22Rv1 (cell line): ENCODE measurements around the gene SPDYE16.
"Not testable (repeated sequence)": the region's sequence is repeated elsewhere in the genome, so short reads cannot be mapped to it uniquely, and the experiment has no call there.

Experiments used
- CTCF ChIP-seq: fragments of 450-650 bp; IDR thresholded peaks from 2 replicates; pipeline ENCODE4 v1.5.1; 2017; ENCODE audit warnings: mild to moderate bottlenecking
- ZFX ChIP-seq: fragments of 450-650 bp; IDR thresholded peaks from 2 replicates; pipeline ENCODE4 v1.6.1; 2017; ENCODE audit warnings: antibody characterized with exemption, borderline replicate concordance

DNA sequence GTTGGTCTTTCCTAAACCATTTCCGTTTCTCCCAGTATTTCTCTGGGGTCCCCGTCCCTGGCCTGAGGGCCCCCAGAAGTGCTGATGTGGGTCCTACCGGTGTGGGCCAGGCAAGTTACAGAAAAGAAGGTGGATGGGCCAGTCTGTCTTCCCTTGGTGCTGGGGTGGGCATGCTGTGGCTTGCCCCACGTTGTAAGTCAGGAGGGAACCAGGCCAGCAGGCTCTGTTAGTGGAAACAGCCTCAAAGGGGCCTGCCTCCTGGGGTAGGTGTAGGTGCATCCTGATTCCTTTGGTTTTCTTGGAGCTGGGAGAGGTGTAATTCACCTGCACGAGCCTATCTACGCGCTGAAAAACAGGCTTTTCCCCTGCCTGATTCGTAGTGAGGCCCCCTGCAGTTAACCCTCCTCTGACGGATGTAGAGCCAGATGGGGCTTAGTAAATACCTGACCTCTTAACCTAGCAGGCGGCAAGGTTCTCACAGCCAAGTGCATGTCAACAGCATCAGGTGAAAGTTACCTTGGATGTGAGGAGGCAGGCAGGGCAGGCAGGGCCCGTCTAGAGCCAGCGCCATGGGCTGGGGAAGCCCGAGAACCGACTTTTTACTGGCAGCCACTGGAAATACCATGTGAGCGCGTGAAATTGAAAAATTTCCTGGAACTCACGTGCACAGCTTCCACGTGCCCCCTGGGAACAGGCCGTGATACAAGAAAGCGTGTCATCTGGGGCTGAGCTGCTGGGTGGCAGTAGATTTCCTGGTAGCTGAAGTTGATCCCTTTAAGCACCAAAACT is 57.1 kb downstream of the SPDYE16 start:
- not testable (repeated sequence) for TF ChIP-seq CTCF, ZFX
